ENCODE results near the gene NUDT3.

- TF ChIP-seq, protein P1, sequence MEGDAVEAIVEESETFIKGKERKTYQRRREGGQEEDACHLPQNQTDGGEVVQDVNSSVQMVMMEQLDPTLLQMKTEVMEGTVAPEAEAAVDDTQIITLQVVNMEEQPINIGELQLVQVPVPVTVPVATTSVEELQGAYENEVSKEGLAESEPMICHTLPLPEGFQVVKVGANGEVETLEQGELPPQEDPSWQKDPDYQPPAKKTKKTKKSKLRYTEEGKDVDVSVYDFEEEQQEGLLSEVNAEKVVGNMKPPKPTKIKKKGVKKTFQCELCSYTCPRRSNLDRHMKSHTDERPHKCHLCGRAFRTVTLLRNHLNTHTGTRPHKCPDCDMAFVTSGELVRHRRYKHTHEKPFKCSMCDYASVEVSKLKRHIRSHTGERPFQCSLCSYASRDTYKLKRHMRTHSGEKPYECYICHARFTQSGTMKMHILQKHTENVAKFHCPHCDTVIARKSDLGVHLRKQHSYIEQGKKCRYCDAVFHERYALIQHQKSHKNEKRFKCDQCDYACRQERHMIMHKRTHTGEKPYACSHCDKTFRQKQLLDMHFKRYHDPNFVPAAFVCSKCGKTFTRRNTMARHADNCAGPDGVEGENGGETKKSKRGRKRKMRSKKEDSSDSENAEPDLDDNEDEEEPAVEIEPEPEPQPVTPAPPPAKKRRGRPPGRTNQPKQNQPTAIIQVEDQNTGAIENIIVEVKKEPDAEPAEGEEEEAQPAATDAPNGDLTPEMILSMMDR (IDR thresholded peaks at IDR 0.05): no peak
- no peak for TF ChIP-seq POLR2A (IDR thresholded peaks at IDR 0.05)
Observed at GRCh38 chr6:34338811-34339210, 53.7 kb downstream of the NUDT3 start.

Data from gastroesophageal sphincter (tissue), 3 donors.